ENCODE data around the gene RECQL5.

DNA sequence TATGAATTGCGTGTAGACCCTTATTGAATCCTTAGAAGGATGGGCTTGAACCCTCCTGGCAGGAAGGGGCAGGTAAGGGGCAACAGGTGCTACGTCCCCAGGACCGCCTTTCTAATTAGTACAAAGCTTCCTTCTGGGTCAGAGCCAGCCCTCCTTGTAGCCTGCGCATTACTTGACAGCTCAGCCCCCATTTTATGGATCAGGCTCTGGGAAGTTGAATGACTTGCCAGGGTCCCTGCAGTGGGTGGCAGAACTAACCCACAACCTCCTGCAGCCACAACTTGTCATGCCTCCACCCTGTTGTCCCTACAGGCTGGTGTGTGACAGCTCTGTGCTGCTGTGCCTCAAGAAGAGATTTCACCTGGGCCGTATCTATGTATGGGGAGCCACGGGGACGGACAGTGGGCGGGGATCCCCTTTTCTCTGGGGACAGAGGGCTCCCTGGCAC, 76.6 kb downstream of the RECQL5 start:
- TF ChIP-seq, protein P1, sequence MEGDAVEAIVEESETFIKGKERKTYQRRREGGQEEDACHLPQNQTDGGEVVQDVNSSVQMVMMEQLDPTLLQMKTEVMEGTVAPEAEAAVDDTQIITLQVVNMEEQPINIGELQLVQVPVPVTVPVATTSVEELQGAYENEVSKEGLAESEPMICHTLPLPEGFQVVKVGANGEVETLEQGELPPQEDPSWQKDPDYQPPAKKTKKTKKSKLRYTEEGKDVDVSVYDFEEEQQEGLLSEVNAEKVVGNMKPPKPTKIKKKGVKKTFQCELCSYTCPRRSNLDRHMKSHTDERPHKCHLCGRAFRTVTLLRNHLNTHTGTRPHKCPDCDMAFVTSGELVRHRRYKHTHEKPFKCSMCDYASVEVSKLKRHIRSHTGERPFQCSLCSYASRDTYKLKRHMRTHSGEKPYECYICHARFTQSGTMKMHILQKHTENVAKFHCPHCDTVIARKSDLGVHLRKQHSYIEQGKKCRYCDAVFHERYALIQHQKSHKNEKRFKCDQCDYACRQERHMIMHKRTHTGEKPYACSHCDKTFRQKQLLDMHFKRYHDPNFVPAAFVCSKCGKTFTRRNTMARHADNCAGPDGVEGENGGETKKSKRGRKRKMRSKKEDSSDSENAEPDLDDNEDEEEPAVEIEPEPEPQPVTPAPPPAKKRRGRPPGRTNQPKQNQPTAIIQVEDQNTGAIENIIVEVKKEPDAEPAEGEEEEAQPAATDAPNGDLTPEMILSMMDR (IDR thresholded peaks at IDR 0.05) = no peak
- TF ChIP-seq POLR2A (IDR thresholded peaks at IDR 0.05) = no peak

Measured in tibial nerve (tissue), 3 donors.